ENCODE results near the gene TET1.

DNA sequence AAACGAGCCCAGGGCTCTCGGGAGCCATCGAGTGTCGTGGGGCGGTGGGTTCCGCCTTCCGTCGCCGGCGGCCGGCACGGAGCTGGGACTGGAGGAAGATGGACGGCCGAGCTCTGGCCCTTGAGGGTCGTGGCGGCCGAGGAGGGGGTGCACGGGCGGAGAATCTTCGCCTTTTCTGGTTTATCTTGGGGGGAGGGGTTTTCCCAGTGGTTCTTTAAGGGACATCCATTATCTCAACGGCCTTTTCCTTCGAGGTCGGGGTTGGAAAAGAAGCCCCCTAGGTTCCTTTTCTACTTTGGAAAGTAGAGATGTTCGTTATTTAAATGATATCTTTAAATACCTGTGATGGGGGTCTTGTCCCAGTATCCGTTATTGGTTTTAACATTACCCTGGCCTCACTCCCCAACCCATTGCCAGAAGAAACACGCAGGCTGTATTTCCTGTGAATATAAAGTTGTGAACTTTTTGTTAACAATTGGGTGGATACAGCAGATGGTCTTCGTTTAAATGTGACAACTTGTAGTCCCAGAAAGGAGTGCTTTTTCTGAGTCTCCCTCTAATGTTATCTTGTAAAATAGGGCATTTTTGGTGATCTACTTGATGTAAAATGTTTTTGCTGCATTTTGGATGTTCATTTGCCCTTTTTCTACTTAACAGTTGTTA is 161.7 kb downstream of the TET1 start:
- TF ChIP-seq, protein P1, sequence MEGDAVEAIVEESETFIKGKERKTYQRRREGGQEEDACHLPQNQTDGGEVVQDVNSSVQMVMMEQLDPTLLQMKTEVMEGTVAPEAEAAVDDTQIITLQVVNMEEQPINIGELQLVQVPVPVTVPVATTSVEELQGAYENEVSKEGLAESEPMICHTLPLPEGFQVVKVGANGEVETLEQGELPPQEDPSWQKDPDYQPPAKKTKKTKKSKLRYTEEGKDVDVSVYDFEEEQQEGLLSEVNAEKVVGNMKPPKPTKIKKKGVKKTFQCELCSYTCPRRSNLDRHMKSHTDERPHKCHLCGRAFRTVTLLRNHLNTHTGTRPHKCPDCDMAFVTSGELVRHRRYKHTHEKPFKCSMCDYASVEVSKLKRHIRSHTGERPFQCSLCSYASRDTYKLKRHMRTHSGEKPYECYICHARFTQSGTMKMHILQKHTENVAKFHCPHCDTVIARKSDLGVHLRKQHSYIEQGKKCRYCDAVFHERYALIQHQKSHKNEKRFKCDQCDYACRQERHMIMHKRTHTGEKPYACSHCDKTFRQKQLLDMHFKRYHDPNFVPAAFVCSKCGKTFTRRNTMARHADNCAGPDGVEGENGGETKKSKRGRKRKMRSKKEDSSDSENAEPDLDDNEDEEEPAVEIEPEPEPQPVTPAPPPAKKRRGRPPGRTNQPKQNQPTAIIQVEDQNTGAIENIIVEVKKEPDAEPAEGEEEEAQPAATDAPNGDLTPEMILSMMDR (IDR thresholded peaks at IDR 0.05), result no peak
- TF ChIP-seq POLR2AphosphoS5 (IDR thresholded peaks at IDR 0.05; ENCODE audit: insufficient read depth in 1 of 2, low read depth in 1 of 2) (no peak), POLR2A (IDR thresholded peaks at IDR 0.05) (no peak)
